ENCODE data around the gene OBSL1. TPM values are rescaled to one million over a fixed set of nuclear protein-coding genes. Genes with fewer than 3 reads are reported as not detected.

Gene OBSL1
- total RNA-seq, 2 experiments from 2014 or later = 0.99 to 1.2 TPM

- CTCF ChIA-PET = interaction anchor here (1.5 to 2.0 kb wide), 2 partner anchors 10 to 29 kb away, joined by 5 to 11 read pairs; no protein-coding TSS in a partner anchor
- POLR2A ChIA-PET = interaction anchor here (0.6 kb wide), 1 partner anchor 17 kb away, joined by 3 read pairs; no protein-coding TSS in a partner anchor
Observed at GRCh38 chr2:219570194-219570923, 980 bp downstream of the OBSL1 start.

- CTCF ChIA-PET = interaction anchor here (2.0 kb wide), 1 partner anchor 9 kb away, joined by 11 read pairs; no protein-coding TSS in a partner anchor
Observed at GRCh38 chr2:219569635-219570034, 1.7 kb downstream of the OBSL1 start.

GRCh38 chr2:219569041-219569440, 2.3 kb downstream of the OBSL1 start:
- ChIA-PET CTCF (no interaction called here), POLR2A (no interaction called here)

More at GRCh38 chr2:219569635-219570034, 1.7 kb downstream of the OBSL1 start:
- POLR2A ChIA-PET = no interaction called here

GRCh38 chr2:219567791-219568361, 3.5 kb downstream of the OBSL1 start:
- POLR2A ChIA-PET = no interaction called here
- CTCF ChIA-PET = interaction anchor here (1.4 kb wide), 1 partner anchor 75 kb away, joined by 3 read pairs; no protein-coding TSS in a partner anchor

- ChIA-PET CTCF (interaction anchor here (1.4 kb wide), 1 partner anchor 76 kb away, joined by 3 read pairs; no protein-coding TSS in a partner anchor), POLR2A (no interaction called here)
Observed at GRCh38 chr2:219567131-219567530, 4.2 kb downstream of the OBSL1 start.

- ChIA-PET CTCF (interaction anchor here (1.4 kb wide), 1 partner anchor 76 kb away, joined by 3 read pairs; no protein-coding TSS in a partner anchor), POLR2A (no interaction called here)
Observed at GRCh38 chr2:219566640-219567039, 4.7 kb downstream of the OBSL1 start.

GRCh38 chr2:219565130-219566080, 5.9 kb downstream of the OBSL1 start:
- ChIA-PET POLR2A (interaction anchor here (0.6 kb wide), 1 partner anchor 816 kb away, joined by 4 read pairs; no protein-coding TSS in a partner anchor), CTCF (no interaction called here)

- ChIA-PET CTCF (interaction anchor here (1.7 kb wide), 1 partner anchor 87 kb away, joined by 4 read pairs; no protein-coding TSS in a partner anchor), POLR2A (no interaction called here)
Observed at GRCh38 chr2:219563271-219563928, 7.9 kb downstream of the OBSL1 start.

- ChIA-PET POLR2A (no interaction called here), CTCF (interaction anchor here (1.7 kb wide), 1 partner anchor 86 kb away, joined by 4 read pairs; no protein-coding TSS in a partner anchor)
Observed at GRCh38 chr2:219562049-219563020, 9.0 kb downstream of the OBSL1 start.

GRCh38 chr2:219561179-219562048, 9.9 kb downstream of the OBSL1 start:
- ChIA-PET POLR2A (no interaction called here), CTCF (interaction anchor here (0.9 to 2.1 kb wide), 5 partner anchors 9 to 158 kb away, joined by 4 to 11 read pairs (median 6); partner anchors contain the start of genes CHPF, OBSL1 and TMEM198)

GRCh38 chr2:219560893-219561178, 10.5 kb downstream of the OBSL1 start:
- CTCF ChIA-PET = interaction anchor here (0.9 to 2.1 kb wide), 10 partner anchors 10 to 158 kb away, joined by 3 to 11 read pairs (median 5); partner anchors contain the start of genes CHPF, OBSL1, STK11IP and TMEM198

GRCh38 chr2:219560037-219560892, 11.1 kb downstream of the OBSL1 start:
- ChIA-PET POLR2A (no interaction called here), CTCF (interaction anchor here (0.7 to 2.1 kb wide), 12 partner anchors 9 to 157 kb away, joined by 3 to 11 read pairs (median 4); partner anchors contain the start of genes CHPF, OBSL1, STK11IP and TMEM198)

More at GRCh38 chr2:219560893-219561178, 10.5 kb downstream of the OBSL1 start:
- POLR2A ChIA-PET = no interaction called here

GRCh38 chr2:219559156-219559915, 12.0 kb downstream of the OBSL1 start:
- ChIA-PET CTCF (interaction anchor here (0.7 to 2.1 kb wide), 12 partner anchors 8 to 156 kb away, joined by 3 to 11 read pairs (median 4); partner anchors contain the start of genes CHPF, OBSL1, STK11IP and TMEM198), POLR2A (no interaction called here)

- POLR2A ChIA-PET = no interaction called here
- CTCF ChIA-PET = no interaction called here
Observed at GRCh38 chr2:219557791-219558785, 13.3 kb downstream of the OBSL1 start.

Measured in activated CD8-positive, alpha-beta memory T cell treated with anti-CD3 and anti-CD28 coated beads for 36 hours (primary cell).